ENCODE measurements around the gene FAM227B. TPM values are rescaled to one million over a fixed set of nuclear protein-coding genes. Genes with fewer than 3 reads are reported as not detected.

Gene FAM227B
- total RNA-seq, 2 donors from 2014 or later = 8.3 to 12.9 TPM

DNA sequence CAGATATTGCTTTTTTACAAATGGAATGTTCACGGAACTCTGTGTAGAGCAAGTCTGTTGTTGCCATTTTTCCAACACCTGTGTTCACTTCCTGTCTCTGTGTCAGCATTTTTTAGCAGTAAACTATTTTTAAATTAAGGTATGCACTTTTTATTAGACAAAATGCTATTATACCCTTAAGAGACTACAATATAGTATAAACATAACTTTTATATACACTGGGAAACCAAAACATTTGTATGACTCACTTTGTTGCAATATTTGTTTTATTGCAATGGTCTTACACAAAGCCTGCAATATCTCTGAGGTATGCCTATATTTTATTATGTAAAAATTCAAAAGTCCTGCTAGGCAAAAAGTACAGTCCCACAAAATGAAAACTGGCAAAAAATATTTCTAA, 237.4 kb downstream of the FAM227B start:
- intact Hi-C loops (cut with DNase I) = no loop called here
- Histone ChIP-seq H3K4me3 (no peak overlapping the region), H3K27me3 (replicated peaks; ENCODE audit: insufficient read depth) (no peaks in the 10 kb centered on the region), H3K27ac (no peak overlapping the region), H3K4me1 (replicated peaks) (no peaks in the 10 kb centered on the region), H3K9me3 (no peaks in the 10 kb centered on the region), H3K36me3 (no peaks in the 10 kb centered on the region)
- WGBS = 46% methylated on average over 1 of the region's 1 CpG
- TF ChIP-seq POLR2A (IDR thresholded peaks at IDR 0.05) = no peak
- TF ChIP-seq POLR2AphosphoS5 (IDR thresholded peaks at IDR 0.05) = no peak
- TF ChIP-seq, protein P1, sequence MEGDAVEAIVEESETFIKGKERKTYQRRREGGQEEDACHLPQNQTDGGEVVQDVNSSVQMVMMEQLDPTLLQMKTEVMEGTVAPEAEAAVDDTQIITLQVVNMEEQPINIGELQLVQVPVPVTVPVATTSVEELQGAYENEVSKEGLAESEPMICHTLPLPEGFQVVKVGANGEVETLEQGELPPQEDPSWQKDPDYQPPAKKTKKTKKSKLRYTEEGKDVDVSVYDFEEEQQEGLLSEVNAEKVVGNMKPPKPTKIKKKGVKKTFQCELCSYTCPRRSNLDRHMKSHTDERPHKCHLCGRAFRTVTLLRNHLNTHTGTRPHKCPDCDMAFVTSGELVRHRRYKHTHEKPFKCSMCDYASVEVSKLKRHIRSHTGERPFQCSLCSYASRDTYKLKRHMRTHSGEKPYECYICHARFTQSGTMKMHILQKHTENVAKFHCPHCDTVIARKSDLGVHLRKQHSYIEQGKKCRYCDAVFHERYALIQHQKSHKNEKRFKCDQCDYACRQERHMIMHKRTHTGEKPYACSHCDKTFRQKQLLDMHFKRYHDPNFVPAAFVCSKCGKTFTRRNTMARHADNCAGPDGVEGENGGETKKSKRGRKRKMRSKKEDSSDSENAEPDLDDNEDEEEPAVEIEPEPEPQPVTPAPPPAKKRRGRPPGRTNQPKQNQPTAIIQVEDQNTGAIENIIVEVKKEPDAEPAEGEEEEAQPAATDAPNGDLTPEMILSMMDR (IDR thresholded peaks at IDR 0.05) = no peak
- DNase-seq (ENCODE audit: low spot score) = no peak

DNA sequence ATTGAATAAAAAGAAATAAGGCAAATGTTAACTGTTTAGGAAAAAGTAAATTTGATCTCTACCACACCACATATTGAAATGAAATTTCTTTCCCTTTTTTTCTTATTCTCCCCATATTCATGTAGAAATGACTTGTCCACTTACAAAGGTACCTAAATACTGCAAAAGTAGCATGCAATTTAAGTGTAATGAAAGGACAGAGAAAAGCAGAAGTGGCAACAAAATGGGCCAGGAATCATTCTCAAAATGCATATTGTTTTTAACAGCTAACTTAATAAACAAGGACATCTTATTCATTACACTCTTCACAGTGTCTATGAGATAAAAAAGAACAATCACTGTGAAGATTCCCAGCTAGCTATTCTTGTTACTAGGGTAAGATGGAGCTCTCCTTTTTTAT, 238.2 kb downstream of the FAM227B start:
- intact Hi-C loops (cut with DNase I) = no loop called here
- Histone ChIP-seq H3K27me3 (replicated peaks; ENCODE audit: insufficient read depth) (no peaks in the 10 kb centered on the region), H3K4me1 (replicated peaks) (no peaks in the 10 kb centered on the region), H3K36me3 (no peaks in the 10 kb centered on the region), H3K9me3 (no peaks in the 10 kb centered on the region), H3K4me3 (no peak overlapping the region), H3K27ac (no peak overlapping the region)
- TF ChIP-seq POLR2AphosphoS5 (IDR thresholded peaks at IDR 0.05) (no peak), POLR2A (IDR thresholded peaks at IDR 0.05) (no peak)
- TF ChIP-seq, protein P1 (IDR thresholded peaks at IDR 0.05) = no peak
- no peak for DNase-seq (ENCODE audit: low spot score)

DNA sequence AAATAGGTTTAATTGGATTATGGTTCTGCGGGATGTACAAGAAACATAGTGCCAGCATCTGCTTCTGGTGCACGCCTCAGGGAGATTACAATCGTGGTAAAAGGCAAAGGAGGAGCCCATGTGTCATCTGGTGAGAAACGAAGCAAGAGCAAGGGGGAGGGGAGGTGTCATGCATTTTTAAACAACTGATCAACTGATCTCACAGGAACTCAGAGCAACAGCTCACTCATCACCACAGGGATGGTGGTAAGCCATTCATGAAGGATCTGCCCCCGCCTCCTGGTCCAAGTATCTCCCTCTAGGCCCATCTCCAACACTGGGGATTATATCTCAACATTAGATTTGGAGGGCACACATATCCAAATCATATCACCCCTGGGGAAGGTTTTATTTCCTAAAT, 239.7 kb downstream of the FAM227B start:
- TF ChIP-seq POLR2A (IDR thresholded peaks at IDR 0.05) (no peak), POLR2AphosphoS5 (IDR thresholded peaks at IDR 0.05) (no peak)
- TF ChIP-seq, protein P1 (IDR thresholded peaks at IDR 0.05) = no peak
- Histone ChIP-seq H3K4me3 (no peak overlapping the region), H3K27me3 (replicated peaks; ENCODE audit: insufficient read depth) (no peaks in the 10 kb centered on the region), H3K36me3 (no peaks in the 10 kb centered on the region), H3K9me3 (no peaks in the 10 kb centered on the region), H3K4me1 (replicated peaks) (no peaks in the 10 kb centered on the region), H3K27ac (no peak overlapping the region)
- DNase-seq (ENCODE audit: low spot score) = no peak
- 70% methylated on average over 5 of the region's 5 CpGs for WGBS
- intact Hi-C loops (cut with DNase I) = no loop called here

DNA sequence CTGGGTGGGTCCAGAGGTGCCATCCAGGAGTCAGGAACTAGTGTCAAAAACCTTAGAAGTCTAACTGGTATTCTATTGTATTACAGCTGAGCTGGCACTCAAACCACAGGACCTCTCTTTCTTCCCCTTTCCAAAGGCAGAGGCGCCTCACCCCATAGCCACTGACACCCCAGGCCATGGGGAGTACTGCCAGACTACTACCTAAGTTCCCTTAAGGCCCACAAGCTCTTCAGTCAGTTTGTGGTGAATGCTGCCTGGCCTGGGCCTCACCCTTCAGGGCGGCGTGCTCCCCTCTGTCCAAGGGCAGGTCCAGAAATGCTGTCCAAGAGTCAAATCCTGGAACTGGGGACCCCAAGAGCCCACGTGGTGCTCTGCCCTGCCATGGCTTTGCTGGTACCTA, 240.6 kb downstream of the FAM227B start:
- intact Hi-C loops (cut with DNase I) = no loop called here
- no peaks in the 10 kb centered on the region for H3K9me3 ChIP-seq
- H3K36me3 ChIP-seq = no peaks in the 10 kb centered on the region
- no peak overlapping the region for H3K4me3 ChIP-seq
- no peak for DNase-seq (ENCODE audit: low spot score)
- TF ChIP-seq POLR2AphosphoS5 (IDR thresholded peaks at IDR 0.05) (no peak), POLR2A (IDR thresholded peaks at IDR 0.05) (no peak)
- TF ChIP-seq, protein P1 (IDR thresholded peaks at IDR 0.05) = no peak
- no peak overlapping the region for H3K27ac ChIP-seq
- 92% methylated on average over 4 of the region's 4 CpGs for WGBS
- no peaks in the 10 kb centered on the region for H3K4me1 ChIP-seq (replicated peaks)
- H3K27me3 ChIP-seq (replicated peaks; ENCODE audit: insufficient read depth) = no peaks in the 10 kb centered on the region

DNA sequence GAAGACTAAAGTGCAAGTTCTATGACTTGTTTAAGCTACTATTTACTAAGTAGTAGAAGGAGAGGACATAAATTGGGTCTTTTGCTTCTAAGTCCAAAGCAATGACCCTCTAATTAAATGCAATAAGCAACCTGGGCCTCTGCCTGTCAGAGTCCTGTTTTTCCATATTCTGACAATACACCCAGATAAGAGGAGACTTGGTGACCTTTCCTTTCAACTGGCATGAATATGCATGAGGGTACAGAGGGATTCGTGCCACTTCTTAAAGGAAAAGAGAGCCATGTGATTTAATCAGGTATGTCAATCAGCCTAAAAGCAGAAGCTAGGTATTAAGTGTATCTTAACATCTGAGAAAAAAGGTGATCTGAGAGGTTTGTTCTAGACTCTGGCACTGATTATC, 248.3 kb downstream of the FAM227B start:
- no peaks in the 10 kb centered on the region for H3K9me3 ChIP-seq
- H3K4me1 ChIP-seq (replicated peaks) = no peaks in the 10 kb centered on the region
- no peak for TF ChIP-seq POLR2A (IDR thresholded peaks at IDR 0.05)
- TF ChIP-seq, protein P1 (IDR thresholded peaks at IDR 0.05) = no peak
- no peak for TF ChIP-seq POLR2AphosphoS5 (IDR thresholded peaks at IDR 0.05)
- intact Hi-C loops (cut with DNase I) = no loop called here
- no peaks in the 10 kb centered on the region for H3K36me3 ChIP-seq
- no peak overlapping the region for H3K4me3 ChIP-seq
- WGBS = 83% methylated on average over 1 of the region's 1 CpG
- no peaks in the 10 kb centered on the region for H3K27me3 ChIP-seq (replicated peaks; ENCODE audit: insufficient read depth)
- DNase-seq (ENCODE audit: low spot score) = no peak
- H3K27ac ChIP-seq = no peak overlapping the region
